HG03342 (cell line): Measurements from ENCODE around the gene GARIN5B.
"Not testable (repeated sequence)": the region's sequence is repeated elsewhere in the genome, so short reads cannot be mapped to it uniquely, and the experiment has no call there.

Source experiments
- ATAC-seq: cut with Tn5 transposase; IDR thresholded peaks from one replicate; pipeline ENCODE4 v1.9.1; 2021; ENCODE audit warnings: mild to moderate bottlenecking, moderate library complexity; ENCODE audit not compliant: unreplicated experiment

Gene GARIN5B

GRCh38 chr19:55362990-55363716, at the start of gene GARIN5B:
TSS of gene GARIN5B (minus strand) at chr19:55363260. CDS start at chr19:55363066, 194 bp downstream.
- no peak for ATAC-seq

GRCh38 chr19:55410168-55410567, 47.1 kb upstream of the GARIN5B start:
- ATAC-seq: no peak

- not testable (repeated sequence) for ATAC-seq
Observed at GRCh38 chr19:55409179-55409578, 46.1 kb upstream of the GARIN5B start.

- no peak for ATAC-seq
Observed at GRCh38 chr19:55408533-55408872, 45.4 kb upstream of the GARIN5B start.

GRCh38 chr19:55407800-55408532, 44.9 kb upstream of the GARIN5B start:
- peak; percentile 85 for ATAC-seq

GRCh38 chr19:55407550-55407799, 44.4 kb upstream of the GARIN5B start, which contains the start of gene UBE2S:
TSS of gene UBE2S (minus strand) at chr19:55407788. CDS start at chr19:55407589, 199 bp downstream.
- ATAC-seq: not testable (repeated sequence)

GRCh38 chr19:55406826-55407549, 43.9 kb upstream of the GARIN5B start:
- ATAC-seq: no peak

GRCh38 chr19:55406091-55406825, 43.2 kb upstream of the GARIN5B start:
- ATAC-seq: no peak

- ATAC-seq: no peak
Observed at GRCh38 chr19:55405638-55406037, 42.6 kb upstream of the GARIN5B start.

- no peak for ATAC-seq
Observed at GRCh38 chr19:55402509-55402908, 39.4 kb upstream of the GARIN5B start.

GRCh38 chr19:55401390-55401789, 38.3 kb upstream of the GARIN5B start:
- ATAC-seq: not testable (repeated sequence)

GRCh38 chr19:55400281-55401087, 37.4 kb upstream of the GARIN5B start:
- no peak for ATAC-seq

- ATAC-seq: no peak
Observed at GRCh38 chr19:55398200-55398925, 35.3 kb upstream of the GARIN5B start.

GRCh38 chr19:55392820-55393761, 30.0 kb upstream of the GARIN5B start:
- ATAC-seq: no peak

- ATAC-seq: no peak
Observed at GRCh38 chr19:55391702-55392615, 28.9 kb upstream of the GARIN5B start.

GRCh38 chr19:55391191-55391670, 28.2 kb upstream of the GARIN5B start:
- no peak for ATAC-seq

- no peak for ATAC-seq
Observed at GRCh38 chr19:55390461-55390880, 27.4 kb upstream of the GARIN5B start.
